HG03159 (cell line): ENCODE results near the gene AKT1.

Experiments
- ATAC-seq: cut with Tn5 transposase; IDR thresholded peaks from one replicate; pipeline ENCODE4 v1.9.1; 2021; ENCODE audit warnings: mild to moderate bottlenecking, moderate library complexity; ENCODE audit not compliant: unreplicated experiment

Gene AKT1

DNA sequence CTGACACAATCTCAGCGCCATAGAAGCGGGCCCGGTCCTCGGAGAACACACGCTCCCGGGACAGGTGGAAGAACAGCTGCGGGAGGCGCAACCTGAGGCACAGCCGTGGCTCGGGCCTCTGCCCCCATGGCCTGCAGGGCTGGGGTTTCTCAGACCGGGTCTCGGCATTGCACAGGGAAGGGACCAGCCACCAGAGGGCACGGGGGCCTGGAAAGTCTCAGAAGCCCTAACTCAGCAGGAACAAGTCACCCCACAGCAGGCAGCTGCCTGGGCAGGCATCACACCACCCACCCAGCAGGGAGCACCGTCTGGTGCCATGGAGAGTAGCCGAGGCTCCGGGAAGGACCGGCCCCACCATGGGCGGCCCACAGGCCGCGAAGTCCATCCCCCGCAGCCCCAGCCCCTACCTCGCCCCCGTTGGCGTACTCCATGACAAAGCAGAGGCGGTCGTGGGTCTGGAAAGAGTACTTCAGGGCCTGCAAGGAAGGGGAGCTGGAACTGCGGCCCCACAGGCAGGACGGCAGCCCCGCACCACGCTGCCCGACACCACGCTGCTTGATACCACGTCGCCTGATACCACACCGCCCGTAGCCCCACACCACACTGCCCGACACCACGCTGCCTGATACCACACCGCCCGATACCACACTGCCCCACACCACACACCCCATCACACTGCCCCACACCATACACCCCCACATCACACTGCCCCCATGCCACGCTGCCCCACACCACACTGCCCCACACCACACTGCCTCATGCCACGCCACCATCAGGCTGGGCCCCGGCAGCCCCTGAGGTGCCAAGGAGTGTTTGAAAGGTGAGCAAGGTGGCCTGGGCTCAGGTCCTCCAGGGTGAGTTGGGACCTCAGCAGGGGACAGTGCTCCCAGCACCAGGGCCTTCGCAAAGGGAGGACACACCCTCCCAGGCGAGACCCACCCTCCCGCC is 21.8 kb downstream of the AKT1 start:
- ATAC-seq: no peak

DNA sequence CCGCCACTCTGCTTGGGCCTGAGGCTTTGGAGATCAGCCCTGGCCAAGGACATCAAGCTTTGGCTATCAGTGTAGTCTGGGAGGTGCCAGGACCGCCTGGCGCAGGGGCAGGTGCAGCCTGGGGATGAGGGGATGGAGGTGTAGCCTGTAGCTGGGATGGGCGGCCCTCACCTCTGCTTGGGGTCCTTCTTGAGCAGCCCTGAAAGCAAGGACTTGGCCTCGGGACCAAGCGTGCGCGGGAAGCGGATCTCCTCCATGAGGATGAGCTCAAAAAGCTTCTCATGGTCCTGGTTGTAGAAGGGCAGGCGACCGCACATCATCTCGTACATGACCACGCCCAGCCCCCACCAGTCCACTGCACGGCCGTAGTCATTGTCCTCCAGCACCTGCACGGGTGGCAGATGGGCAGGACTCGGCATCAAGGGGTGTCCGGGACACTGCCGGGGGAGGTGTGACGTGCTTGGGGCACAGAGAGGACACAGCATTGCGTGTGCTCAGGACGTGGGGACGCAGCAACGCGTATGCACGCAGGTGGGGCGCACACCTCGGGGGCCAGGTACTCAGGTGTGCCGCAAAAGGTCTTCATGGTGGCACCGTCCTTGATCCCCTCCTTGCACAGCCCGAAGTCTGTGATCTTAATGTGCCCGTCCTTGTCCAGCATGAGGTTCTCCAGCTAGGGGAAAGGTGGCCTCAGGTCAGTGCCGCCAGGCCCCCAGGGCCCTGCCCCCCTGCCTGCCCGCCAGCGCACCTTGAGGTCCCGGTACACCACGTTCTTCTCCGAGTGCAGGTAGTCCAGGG is 22.6 kb downstream of the AKT1 start:
- ATAC-seq: no peak

DNA sequence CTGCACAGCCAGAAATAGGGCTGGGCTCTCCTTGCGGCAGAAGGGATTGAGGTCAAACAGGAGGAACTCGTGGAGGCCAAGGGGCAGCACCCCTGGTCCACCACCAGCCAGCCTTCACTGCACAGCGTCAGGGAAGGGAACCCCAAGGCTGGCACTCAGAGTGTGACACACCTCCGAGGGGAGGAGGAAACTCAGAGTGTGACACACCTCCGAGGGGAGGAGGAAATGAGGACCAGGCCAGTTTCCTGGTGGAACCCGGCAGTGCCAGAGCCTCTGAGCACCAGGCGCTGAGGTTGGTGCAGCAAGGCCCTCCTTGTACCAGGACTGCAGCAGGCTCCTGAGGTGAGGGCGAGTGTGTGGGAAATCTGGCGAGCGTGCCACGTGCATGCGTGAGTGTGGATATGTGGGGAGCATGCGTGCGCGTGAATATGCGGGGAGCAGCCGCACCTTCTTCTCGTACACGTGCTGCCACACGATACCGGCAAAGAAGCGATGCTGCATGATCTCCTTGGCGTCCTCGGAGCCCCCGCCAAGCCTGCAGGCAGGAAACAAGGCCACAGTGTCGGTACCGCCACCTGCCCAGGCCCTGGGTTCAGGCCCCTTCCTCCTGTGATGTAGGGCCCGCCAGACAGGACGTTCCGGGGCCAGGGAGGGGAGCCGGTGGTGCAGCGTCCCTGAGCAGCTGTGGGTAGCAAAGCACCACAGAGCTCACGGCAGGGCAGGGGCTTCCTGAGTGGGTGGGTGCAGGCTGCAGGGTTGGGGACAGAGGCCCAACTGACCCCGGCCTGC is 23.4 kb downstream of the AKT1 start:
- no peak for ATAC-seq

DNA sequence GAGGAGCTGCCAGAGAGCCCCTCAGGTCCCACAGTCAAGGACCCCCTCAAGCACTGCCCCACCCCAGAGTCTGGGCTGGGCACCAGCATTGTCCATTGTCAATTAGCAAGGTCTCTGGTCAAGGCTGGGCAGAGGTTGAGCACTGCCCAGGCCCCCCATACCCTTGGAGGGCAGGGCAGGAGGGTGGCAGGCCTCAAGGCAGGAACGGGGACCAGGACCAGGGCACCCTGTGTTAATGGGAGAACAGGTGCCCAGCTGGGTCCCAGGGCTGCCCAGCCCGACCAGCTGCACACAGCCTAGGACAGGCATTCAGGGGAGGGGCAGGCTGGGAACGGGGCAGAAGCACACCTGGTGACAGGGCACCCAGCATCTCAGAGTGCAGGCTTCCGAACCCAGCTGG is 24.2 kb downstream of the AKT1 start:
- no peak for ATAC-seq

DNA sequence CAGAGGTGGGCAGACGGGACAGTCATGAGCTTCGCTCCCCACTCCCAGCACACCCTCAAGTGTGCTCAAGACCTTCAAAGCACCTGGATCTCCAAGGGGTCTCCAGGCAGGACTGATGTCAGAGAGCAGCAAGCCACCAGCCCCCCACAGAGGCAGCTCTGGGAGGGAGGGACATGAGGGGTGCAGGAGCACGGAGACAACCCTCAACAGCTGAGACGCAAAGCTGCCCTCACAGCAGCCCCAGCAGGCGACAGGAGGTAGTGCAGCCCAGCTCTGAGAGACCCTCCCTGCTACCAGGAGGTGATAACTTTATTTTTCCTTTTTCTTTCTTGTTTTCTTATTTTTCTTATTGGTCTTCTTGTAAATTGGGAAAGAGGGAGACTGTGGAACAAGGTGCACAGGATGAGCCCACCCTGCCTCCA is 24.7 kb downstream of the AKT1 start:
- ATAC-seq: no peak

DNA sequence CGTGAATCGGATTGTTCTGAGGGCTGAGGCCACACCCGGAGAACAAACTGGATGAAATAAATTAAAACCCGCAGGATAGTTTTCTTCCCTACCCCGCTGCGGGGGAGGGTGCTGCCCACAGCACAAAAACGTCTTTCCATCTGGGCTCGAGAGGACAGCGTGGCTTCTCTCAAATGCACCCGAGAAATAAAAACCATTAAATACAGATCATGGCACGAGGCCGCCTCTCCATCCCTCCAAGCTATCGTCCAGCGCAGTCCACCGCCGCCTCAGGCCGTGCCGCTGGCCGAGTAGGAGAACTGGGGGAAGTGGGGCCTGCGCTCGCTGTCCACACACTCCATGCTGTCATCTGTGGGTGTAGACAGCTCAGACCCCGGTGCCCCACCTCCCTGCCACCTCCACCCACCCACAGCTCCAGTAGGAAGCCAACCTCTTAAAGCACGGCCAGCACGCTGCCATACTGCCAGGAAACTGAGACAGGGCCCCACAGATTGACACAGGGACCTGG is 25.4 kb downstream of the AKT1 start:
- no peak for ATAC-seq

DNA sequence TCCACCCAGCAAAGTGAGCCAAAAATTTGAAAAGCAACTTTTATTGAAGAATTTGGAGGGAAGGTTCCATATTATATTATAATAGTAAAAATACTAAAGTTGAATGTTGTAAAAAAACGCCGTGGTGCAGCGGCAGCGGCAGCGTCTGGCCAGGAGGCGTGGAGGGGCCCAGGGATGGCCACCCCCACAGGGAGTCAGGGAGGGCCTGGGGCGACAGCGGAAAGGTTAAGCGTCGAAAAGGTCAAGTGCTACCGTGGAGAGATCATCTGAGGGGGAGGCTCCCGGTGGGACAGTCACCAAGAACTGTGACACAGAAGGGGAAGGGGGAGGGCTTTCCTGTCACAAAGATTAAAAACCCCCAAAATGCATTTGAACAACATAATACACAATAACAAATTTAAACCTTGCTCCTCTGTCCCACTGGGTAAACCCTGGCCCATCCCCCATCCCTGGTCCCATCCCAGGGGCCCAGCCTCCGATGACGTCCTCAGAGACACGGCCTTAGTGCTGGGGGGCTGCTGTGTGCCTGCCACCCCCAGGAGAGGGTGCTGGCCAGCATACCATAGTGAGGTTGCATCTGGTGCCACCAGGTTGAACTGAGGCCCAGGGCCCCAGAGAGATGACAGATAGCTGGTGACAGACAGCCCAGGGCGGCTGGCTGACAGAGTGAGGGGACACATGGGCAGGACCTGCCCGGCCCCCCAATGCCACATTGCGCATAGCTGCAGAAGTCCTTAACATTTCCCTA is 26.1 kb downstream of the AKT1 start:
- no peak for ATAC-seq

DNA sequence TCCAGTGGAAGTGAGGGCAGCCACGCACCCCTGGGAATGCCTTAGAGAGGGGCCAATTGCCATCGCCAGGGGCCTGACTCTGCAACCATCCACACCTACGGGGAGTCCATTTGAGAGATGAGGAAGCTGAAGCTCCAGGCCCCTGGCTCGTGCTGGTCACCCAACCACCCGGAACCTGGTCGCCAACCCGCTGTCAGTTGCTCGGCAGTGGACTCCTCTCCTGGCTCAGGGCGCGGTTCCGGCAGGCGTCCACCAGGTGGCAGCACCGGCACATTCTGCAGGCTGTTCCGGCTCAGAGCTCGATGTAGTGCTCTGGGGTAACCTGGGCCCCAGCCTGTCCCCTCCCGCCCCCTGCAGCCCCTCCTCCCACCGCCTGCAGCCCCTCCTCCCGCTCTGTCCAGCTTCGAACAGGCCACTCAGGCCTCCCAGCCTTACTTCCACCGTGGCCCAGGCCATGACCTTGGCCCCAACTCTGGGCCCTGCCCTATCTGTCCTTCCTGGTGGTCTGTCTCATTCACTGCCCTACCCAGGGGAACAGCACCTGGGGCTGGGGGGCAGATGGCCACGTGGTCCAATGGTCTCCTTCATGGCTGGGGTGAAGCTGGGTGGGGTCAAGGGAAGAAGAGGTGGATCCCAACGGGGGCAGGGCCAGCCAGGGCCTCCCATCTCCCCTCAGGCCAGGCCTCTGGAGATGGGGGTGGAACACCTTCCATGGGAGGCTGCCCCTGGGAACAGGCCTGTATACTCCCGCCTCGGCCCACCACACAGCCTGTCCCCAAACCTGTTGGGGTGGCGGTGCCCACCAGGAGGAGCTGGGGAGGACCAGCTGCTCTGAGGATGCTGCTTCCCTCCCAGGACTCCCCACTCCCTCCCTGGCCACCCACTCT is 26.9 kb downstream of the AKT1 start:
- peak; percentile 82 for ATAC-seq

DNA sequence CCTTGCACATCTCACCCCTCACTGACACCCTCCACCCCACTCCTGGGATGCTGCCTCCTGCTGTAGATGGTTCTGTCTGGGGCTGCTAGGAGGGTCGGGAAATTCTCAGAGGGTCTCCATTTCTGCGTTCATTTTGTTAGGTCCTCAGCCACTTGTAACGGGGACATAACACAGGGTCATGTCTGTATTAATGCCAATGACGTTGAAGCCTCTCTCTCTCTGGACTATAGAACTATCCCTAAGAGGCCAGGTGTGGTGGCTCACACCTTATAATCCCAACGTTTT is 28.0 kb downstream of the AKT1 start:
- no peak for ATAC-seq

DNA sequence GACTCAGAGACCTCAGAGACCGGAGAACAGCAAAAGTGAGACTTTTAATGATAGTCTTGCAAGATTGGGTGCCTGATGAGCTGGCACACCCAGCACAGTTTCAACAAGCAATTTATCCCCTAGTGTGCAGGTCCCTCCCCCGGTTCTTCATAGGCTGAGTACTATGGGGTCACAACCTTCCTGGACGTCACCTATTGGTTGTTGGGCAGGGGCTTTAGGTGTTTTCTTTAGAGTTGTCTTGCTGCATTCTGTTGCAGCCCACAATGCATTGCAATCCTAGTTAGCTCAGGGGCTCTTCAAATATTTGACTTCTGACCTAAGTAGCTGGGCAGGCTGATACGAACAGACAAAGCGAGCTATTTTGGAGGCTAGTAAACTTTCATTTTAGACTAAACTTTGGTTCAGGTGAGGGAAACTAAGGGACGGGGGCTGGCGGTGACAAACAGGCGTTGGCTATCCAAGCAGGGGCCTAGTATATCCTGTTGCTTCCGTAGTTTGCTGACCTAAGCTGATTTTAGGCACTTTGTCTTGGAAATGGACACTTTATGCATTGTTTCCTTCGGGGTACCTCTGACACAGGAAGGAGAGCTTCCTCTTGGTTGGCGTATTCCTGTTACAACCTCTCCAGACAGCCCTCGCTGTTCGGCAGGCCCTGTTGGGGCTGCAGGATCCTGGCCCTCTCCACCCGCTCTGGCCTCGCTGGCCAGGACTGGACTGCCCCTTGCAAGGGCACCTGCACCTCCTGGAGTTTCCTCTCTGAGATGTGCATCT is 28.5 kb downstream of the AKT1 start:
- no peak for ATAC-seq

DNA sequence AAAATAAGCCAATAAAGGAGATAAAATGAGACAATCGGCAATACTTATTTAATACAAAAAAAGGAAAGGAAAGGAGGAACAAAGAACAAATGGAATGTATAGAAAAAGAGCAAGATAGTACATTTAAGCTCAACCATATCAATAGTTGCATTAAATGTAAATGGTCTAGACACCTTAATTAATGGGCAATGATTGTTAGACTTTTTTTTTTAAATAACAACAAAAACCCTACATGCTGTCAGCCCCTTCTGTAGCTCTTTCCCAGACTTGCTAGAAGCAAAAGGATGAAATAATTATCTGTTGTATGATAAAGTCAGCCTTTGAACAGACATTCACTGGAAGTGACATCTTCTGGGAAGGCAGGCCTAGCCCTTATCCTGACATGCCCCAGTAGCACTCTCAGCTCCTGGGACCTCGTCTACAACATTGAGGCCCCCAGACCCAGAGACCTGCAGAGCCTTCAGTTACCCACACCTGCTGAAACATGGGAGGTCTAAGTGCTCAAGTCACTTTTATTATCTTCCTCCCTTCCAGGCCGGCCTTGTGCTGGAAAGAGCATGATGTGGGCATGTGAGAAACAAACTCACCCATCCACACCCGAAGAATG is 29.2 kb downstream of the AKT1 start:
- ATAC-seq: no peak

DNA sequence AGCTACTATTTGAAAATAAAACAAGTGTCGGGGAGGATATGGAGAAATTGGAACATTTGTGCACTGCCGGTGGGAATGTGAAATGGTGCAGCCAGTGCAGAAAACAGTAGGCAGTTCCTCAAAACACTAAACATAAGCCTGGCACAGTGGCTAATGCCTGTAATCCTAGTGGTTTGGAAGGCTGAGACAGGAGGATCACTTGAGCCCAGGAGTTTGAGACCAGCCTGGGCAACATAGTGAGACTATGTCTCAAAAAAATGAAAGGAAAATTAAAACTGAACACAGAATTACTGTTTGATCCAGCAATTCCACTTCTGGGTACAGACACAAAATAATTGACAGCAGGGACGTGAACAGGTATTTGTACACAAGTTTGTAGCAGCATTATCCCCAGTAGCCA is 30.0 kb downstream of the AKT1 start:
- no peak for ATAC-seq

DNA sequence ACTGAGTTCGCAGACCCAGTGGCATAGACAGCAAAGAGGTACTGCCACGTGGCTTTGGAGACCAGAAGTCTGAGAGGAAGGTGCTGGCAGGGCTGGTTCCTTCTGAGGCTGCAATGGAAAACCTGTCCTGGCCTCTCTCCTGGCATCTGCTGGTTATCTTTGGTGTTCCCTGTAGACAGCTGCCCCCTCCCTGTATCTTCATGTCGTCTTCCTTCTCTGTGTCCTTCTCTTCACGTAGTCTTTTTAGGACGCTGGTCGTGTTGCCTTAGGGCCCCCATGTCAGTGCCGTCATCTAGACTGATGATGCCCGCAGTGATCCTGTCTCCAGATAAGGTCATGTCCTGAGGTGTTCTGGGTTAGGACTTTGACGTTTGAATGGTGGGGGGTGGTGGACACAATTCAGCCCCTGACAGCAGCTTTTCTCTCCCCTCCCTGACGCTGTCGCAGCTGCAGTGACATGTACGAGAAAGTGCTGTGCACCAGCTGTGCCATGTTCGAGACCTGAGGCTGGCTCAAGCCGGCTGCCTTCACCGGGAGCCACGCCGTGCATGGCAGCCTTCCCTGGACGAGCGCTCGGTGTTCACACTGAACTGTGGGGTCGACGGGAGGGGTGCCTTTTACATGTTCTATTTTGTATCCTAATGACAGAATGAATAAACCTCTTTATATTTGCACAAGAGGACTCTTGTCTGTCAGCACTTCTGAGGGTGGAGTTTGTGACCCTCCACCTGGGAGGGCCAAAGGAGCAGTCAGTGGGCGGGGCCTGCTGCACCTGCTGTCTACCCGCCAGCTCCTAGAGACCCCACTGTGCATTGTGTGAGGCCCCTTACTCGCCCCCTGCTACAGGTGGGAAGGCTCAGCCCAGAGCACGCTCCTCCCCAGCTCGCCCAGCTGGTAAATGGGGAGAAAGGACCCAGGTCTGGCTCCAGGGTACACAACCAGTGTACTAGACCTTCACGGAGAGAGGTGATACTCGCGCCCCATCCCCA is 36.3 kb downstream of the AKT1 start:
- no peak for ATAC-seq

DNA sequence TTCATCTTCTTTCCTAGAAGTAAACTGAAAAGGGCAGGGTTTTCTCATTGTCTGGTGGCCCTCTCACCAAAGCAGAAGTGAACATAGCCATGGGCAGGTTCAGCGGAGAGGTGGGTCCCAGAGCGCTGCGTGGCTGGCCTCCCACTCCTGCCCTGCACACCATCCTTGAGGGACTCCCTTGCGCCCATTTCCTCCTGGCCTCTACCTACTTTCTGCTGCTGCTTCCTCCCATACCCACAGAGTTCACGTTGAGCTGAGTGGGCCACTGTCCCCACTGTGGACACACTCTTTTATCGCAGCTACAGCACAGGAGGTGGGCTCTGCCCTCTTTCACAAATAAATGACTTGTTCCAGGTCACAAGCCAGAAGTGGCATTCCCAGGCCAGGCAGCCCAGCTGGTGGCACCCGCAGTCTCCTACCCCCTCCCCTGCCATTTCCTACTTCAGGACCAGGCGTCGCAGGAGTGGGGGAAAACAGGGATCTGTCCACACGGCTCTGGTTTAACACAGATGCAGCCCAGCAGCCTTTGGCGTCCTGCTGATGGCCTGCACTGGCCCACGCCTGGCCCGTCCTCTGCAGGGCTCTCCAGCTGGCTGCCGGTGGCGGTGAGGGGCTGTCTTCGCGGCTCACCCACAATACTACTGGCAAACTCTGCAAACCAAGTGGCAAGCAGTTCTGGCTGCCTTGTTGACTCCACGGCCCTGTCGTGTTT is 37.7 kb downstream of the AKT1 start:
- ATAC-seq: no peak

DNA sequence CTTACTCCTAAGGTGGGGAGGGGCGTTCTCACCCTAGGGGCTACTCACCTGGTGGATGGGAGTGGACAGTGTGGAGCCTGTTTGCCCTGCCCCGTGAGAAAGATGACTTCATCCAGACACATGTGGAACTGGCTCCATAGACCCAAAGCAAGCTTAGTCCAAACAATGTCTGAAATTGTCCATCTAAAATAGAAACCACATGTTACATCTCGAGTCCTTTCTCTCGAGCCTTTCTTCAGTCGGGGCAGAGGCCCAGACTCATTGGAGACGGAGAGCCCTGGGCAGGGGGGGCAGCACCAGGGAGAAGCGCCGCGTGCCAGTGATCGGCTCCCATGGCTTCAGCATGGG is 38.3 kb downstream of the AKT1 start:
- no peak for ATAC-seq

DNA sequence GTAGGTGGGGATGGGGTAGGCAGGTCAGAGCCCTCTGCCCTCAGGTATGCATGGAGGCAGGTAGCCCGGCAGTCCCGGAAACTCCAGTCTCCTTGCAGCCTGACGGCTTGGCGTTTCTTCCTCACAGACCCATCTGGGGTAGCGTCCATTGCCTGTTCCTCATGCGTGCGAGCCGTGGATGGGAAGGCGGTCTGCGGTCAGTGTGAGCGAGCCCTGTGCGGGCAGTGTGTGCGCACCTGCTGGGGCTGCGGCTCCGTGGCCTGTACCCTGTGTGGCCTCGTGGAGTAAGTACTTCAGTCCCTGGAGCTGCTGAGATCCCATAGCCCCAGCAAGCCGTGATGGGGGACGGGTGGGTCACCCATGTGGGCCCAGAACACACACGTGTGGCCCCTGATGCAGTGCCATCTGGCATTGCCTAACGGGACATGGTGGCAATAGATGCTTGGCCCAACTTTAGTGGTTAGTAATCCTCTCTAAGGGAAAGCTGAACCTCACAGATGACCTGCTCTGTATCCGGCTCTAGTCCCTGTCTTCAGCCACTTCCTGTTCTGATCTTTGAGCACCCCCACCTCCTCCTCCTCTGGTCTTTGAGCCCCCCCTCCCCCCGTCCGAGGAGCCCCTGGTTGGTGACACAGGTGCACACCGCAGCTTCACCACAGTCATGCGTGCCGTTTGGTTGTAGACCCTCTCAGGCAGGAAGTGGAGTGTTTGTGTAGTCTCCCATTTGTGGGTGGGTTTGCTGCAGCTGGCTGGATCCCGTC is 38.9 kb downstream of the AKT1 start:
- no peak for ATAC-seq
